Measurements from ENCODE around the gene GRIK3.

GRIK3 gene

GRCh38 chr1:36835696-36836095 is 198.6 kb downstream of the GRIK3 start:
- Histone ChIP-seq H3K4me1 (ENCODE audit: control insufficient read depth in 1 of 2, insufficient read depth in 2 of 2, low read length in 2 of 2) (peaks cover 0 to 7% of the 10 kb centered on the region in 2 experiments), H4K12ac (ENCODE audit: low read depth, low read length) (no peak overlapping the region), H3K4me2 (ENCODE audit: low read length) (no peak overlapping the region), H2AFZ (ENCODE audit: insufficient read depth, low read length, poor library complexity) (no peak overlapping the region), H3K79me1 (ENCODE audit: low read length) (no peaks in the 10 kb centered on the region), H3K9ac (ENCODE audit: low read length) (no peak overlapping the region), H2AK5ac (ENCODE audit: low read length) (no peak overlapping the region), H3K23ac (ENCODE audit: low read length) (no peak overlapping the region), H3K79me2 (ENCODE audit: control insufficient read depth, insufficient read depth, low read length, poor library complexity) (no peaks in the 10 kb centered on the region), H3K27me3 (ENCODE audit: insufficient read depth, low read length) (no peaks in the 10 kb centered on the region), H2BK120ac (ENCODE audit: insufficient read depth, low read length, poor library complexity) (no peak overlapping the region), H2BK12ac (ENCODE audit: low read length) (no peak overlapping the region), H4K91ac (ENCODE audit: low read depth, low read length) (no peak overlapping the region), H3K4me3 (ENCODE audit: low read depth, low read length) (no peak overlapping the region), H3K14ac (ENCODE audit: low read length) (no peak overlapping the region), H4K8ac (ENCODE audit: low read depth, low read length) (no peak overlapping the region), H3K4ac (ENCODE audit: low read depth, low read length) (no peak overlapping the region), H2BK5ac (ENCODE audit: low read depth, low read length, poor library complexity) (no peak overlapping the region), H3K9me3 (ENCODE audit: insufficient read depth, low read depth, low read length) (peaks cover 1% of the 10 kb centered on the region), H3K18ac (ENCODE audit: low read length) (no peak overlapping the region), H3K36me3 (ENCODE audit: control insufficient read depth in 1 of 2, insufficient read depth in 2 of 2, low read length in 2 of 2) (no peaks in the 10 kb centered on the region), H3K27ac (ENCODE audit: low read depth, low read length) (no peak overlapping the region)
- no peak for DNase-seq
- WGBS (ENCODE audit: extremely low coverage, insufficient coverage, insufficient read length): no CpG with 5 or more reads among the region's 4 CpGs

GRCh38 chr1:36835017-36835695 is 199.2 kb downstream of the GRIK3 start:
- Histone ChIP-seq H2AK5ac (ENCODE audit: low read length) (no peak overlapping the region), H3K4me1 (ENCODE audit: control insufficient read depth in 1 of 2, insufficient read depth in 2 of 2, low read length in 2 of 2) (peaks cover 0 to 7% of the 10 kb centered on the region in 2 experiments), H3K9me3 (ENCODE audit: insufficient read depth, low read depth, low read length) (peaks cover 1% of the 10 kb centered on the region), H2AFZ (ENCODE audit: insufficient read depth, low read length, poor library complexity) (no peak overlapping the region), H2BK12ac (ENCODE audit: low read length) (no peak overlapping the region), H3K27me3 (ENCODE audit: insufficient read depth, low read length) (no peaks in the 10 kb centered on the region), H4K91ac (ENCODE audit: low read depth, low read length) (no peak overlapping the region), H3K4me3 (ENCODE audit: low read depth, low read length) (no peak overlapping the region), H3K14ac (ENCODE audit: low read length) (no peak overlapping the region), H3K18ac (ENCODE audit: low read length) (no peak overlapping the region), H3K23ac (ENCODE audit: low read length) (no peak overlapping the region), H4K8ac (ENCODE audit: low read depth, low read length) (no peak overlapping the region), H3K79me1 (ENCODE audit: low read length) (no peaks in the 10 kb centered on the region), H3K4me2 (ENCODE audit: low read length) (no peak overlapping the region), H3K36me3 (ENCODE audit: control insufficient read depth in 1 of 2, insufficient read depth in 2 of 2, low read length in 2 of 2) (no peaks in the 10 kb centered on the region), H3K4ac (ENCODE audit: low read depth, low read length) (no peak overlapping the region), H2BK5ac (ENCODE audit: low read depth, low read length, poor library complexity) (no peak overlapping the region), H3K9ac (ENCODE audit: low read length) (no peak overlapping the region), H3K79me2 (ENCODE audit: control insufficient read depth, insufficient read depth, low read length, poor library complexity) (no peaks in the 10 kb centered on the region), H3K27ac (ENCODE audit: low read depth, low read length) (no peak overlapping the region), H4K12ac (ENCODE audit: low read depth, low read length) (no peak overlapping the region), H2BK120ac (ENCODE audit: insufficient read depth, low read length, poor library complexity) (no peak overlapping the region)
- no CpG with 5 or more reads among the region's 4 CpGs for WGBS (ENCODE audit: extremely low coverage, insufficient coverage, insufficient read length)
- DNase-seq: no peak

- peak in 1 of 2 donors; percentile 3 for DNase-seq
- peaks cover 0 to 7% of the 10 kb centered on the region in 2 experiments for H3K4me1 ChIP-seq (ENCODE audit: control insufficient read depth in 1 of 2, insufficient read depth in 2 of 2, low read length in 2 of 2)
- no peak overlapping the region for H3K27ac ChIP-seq (ENCODE audit: low read depth, low read length)
Observed at GRCh38 chr1:36834586-36834985, 199.7 kb downstream of the GRIK3 start.

GRCh38 chr1:36831186-36831810 is 203.0 kb downstream of the GRIK3 start:
- Histone ChIP-seq H3K79me1 (ENCODE audit: low read length) (no peaks in the 10 kb centered on the region), H2AK5ac (ENCODE audit: low read length) (no peak overlapping the region), H4K91ac (ENCODE audit: low read depth, low read length) (no peak overlapping the region), H3K18ac (ENCODE audit: low read length) (no peak overlapping the region), H4K8ac (ENCODE audit: low read depth, low read length) (no peak overlapping the region), H3K4me1 (ENCODE audit: control insufficient read depth in 1 of 2, insufficient read depth in 2 of 2, low read length in 2 of 2) (peaks cover 0 to 7% of the 10 kb centered on the region in 2 experiments), H3K23ac (ENCODE audit: low read length) (no peak overlapping the region), H3K27me3 (ENCODE audit: insufficient read depth, low read length) (no peaks in the 10 kb centered on the region), H2BK5ac (ENCODE audit: low read depth, low read length, poor library complexity) (no peak overlapping the region), H3K36me3 (ENCODE audit: control insufficient read depth in 1 of 2, insufficient read depth in 2 of 2, low read length in 2 of 2) (no peaks in the 10 kb centered on the region), H3K9ac (ENCODE audit: low read length) (no peak overlapping the region), H3K27ac (ENCODE audit: low read depth, low read length) (no peak overlapping the region), H2BK120ac (ENCODE audit: insufficient read depth, low read length, poor library complexity) (no peak overlapping the region), H3K4ac (ENCODE audit: low read depth, low read length) (no peak overlapping the region), H2BK12ac (ENCODE audit: low read length) (no peak overlapping the region), H3K14ac (ENCODE audit: low read length) (no peak overlapping the region), H3K79me2 (ENCODE audit: control insufficient read depth, insufficient read depth, low read length, poor library complexity) (no peaks in the 10 kb centered on the region), H3K4me2 (ENCODE audit: low read length) (no peak overlapping the region), H3K9me3 (ENCODE audit: insufficient read depth, low read depth, low read length) (no peaks in the 10 kb centered on the region), H2AFZ (ENCODE audit: insufficient read depth, low read length, poor library complexity) (no peak overlapping the region), H4K12ac (ENCODE audit: low read depth, low read length) (no peak overlapping the region), H3K4me3 (ENCODE audit: low read depth, low read length) (no peak overlapping the region)
- no peak for DNase-seq
- WGBS (ENCODE audit: extremely low coverage, insufficient coverage, insufficient read length): no CpG with 5 or more reads among the region's 9 CpGs

More at GRCh38 chr1:36834586-36834985, 199.7 kb downstream of the GRIK3 start:
- Histone ChIP-seq H3K14ac (ENCODE audit: low read length) (no peak overlapping the region), H2AK5ac (ENCODE audit: low read length) (no peak overlapping the region), H4K91ac (ENCODE audit: low read depth, low read length) (no peak overlapping the region), H4K12ac (ENCODE audit: low read depth, low read length) (no peak overlapping the region), H3K9me3 (ENCODE audit: insufficient read depth, low read depth, low read length) (no peaks in the 10 kb centered on the region), H3K18ac (ENCODE audit: low read length) (no peak overlapping the region), H2BK120ac (ENCODE audit: insufficient read depth, low read length, poor library complexity) (no peak overlapping the region), H3K4me2 (ENCODE audit: low read length) (no peak overlapping the region), H3K9ac (ENCODE audit: low read length) (no peak overlapping the region), H2AFZ (ENCODE audit: insufficient read depth, low read length, poor library complexity) (no peak overlapping the region), H3K4me3 (ENCODE audit: low read depth, low read length) (no peak overlapping the region), H3K79me2 (ENCODE audit: control insufficient read depth, insufficient read depth, low read length, poor library complexity) (no peaks in the 10 kb centered on the region), H4K8ac (ENCODE audit: low read depth, low read length) (no peak overlapping the region), H3K36me3 (ENCODE audit: control insufficient read depth in 1 of 2, insufficient read depth in 2 of 2, low read length in 2 of 2) (no peaks in the 10 kb centered on the region), H3K4ac (ENCODE audit: low read depth, low read length) (no peak overlapping the region), H2BK12ac (ENCODE audit: low read length) (no peak overlapping the region), H3K23ac (ENCODE audit: low read length) (no peak overlapping the region), H3K27me3 (ENCODE audit: insufficient read depth, low read length) (no peaks in the 10 kb centered on the region), H3K79me1 (ENCODE audit: low read length) (no peaks in the 10 kb centered on the region), H2BK5ac (ENCODE audit: low read depth, low read length, poor library complexity) (no peak overlapping the region)
- WGBS (ENCODE audit: extremely low coverage, insufficient coverage, insufficient read length): no CpG with 5 or more reads among the region's 5 CpGs
